GM18498 (cell line): ENCODE data around the gene PPP1R36.
"Not testable (repeated sequence)": the region's sequence is repeated elsewhere in the genome, so short reads cannot be mapped to it uniquely, and the experiment has no call there.

ENCODE experiments used
- ATAC-seq: cut with Tn5 transposase; IDR thresholded peaks from one replicate; pipeline ENCODE4 v1.9.1; 2021; ENCODE audit warnings: mild to moderate bottlenecking, moderate library complexity; ENCODE audit not compliant: unreplicated experiment

The PPP1R36 gene

DNA sequence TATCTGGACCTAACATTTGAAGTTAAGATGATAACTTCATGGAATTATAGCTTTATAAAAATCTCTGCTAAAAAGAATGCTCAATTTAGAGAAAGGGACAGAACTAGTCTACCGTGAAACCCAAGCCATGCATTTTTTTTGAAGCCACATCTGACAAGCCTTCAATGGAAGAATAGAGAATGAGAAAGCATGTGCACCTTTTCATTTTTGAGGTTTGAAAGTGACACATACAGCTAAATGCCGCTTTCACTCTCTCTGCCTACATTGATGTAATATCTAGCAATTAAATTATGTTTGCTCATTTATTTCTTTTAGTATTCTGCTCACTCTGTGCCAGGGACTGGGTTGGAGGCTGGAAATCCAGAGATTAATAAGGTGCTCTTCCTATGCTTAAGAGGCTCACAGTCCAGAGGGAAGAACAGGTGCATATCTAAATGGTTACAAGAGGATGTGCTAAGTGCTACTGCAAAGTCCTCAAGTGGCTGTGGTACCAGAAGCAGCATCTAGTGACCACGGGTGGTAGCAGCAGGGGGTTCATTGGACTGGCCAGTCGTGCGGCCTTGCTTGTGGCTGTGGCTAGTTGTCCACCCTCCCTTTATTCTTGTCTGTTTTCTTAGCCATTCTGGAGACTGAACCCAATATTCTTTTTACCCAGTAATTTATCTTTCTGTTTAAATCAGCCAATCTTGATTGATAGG lies 60.4 kb downstream of the PPP1R36 start:
- ATAC-seq = no peak

DNA sequence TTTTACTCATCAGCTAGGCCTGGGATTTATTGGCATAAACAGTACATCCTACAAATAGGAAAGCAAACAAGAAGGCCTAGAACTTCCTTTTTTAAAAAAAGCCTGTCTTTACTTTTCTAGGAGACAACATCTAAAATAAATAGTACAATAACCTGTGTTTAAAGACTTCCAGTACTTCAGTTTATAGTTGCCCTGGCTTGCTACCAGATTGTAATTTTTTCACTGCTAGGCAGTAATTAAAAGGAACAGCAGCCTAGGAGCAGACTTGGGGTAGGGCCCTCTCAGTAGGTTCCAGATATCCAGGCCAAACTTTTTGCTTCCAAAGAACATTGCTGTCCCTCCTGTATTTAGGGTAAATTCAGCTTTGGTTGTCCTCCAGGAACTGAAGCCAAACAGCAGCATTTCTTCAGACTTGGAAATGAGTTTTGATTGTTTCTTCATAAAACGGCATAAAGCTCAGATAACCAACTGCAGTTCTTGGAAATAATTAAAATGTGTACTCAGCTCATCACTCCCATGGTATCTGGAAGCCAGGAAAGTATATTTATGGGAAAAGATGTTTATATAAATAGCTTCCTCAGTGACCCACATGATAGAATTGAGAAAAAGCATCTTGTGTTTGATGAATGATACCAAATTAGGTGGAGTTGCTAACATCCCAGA lies 61.7 kb downstream of the PPP1R36 start:
- no peak for ATAC-seq

DNA sequence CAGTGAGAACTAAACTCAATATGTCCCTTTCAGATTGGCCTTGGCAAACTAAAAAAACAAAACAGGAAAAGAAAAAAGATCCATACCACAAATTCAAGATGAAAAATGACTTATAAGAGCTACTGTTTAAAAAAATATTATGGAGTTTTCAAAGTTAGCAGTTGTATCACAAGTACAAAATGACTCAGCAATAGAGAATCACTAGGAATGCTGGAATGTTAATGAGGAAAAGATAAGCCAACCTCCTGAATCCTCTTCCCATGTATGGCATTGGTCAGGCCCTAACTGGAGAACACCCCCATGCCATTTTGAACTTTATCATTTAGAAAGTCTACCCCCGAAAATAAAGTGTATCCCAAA lies 62.2 kb downstream of the PPP1R36 start:
- ATAC-seq = no peak

DNA sequence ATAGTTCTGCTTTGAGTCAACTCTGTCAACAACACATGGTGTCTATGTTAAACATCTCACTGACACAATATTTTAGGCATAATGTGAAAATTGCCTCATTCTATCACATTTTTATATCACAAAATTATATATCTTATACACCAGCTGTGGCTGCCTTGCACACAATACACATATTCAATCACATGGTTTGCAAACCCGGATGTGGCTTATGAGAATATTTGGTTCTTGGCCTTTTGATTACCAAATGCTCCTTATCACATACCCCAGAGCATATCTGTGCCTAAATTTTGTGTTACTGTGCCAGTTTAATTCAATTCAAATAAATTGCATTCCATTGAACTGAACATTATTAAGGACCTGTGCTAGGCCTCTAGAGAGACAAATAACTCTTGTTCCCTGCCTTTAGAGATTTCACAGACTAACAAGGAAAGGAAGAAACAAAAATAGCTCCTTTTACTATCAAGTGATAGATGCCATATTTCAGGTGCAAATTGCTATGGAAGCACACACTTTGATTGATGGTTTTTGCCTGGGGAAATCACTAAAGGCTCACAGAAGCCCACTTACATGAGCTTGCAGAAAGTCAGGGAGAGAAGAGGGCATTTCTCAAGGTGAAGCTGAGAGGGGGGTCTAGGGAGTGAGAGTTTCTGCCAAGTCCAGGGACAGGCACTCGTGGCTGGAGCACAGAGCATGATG lies 63.4 kb downstream of the PPP1R36 start:
- ATAC-seq = no peak

DNA sequence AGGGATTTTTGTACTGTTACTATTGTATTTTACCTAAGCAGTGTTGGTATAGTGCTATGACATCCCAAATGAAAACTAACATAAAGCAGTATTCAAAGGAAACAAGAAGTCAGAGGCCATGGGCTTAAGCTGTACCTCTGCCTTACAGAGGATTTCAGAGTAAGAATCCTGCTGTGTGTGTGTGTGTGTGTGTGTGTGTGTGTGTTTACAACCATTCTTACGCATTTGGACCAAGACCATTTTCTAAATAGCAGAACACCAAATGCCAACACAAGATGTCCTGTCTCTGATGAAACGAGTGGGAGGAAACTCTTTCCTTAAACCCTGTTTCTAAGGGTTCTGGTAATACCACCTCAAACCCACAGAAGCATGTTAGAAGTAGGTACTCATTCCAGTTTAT lies 64.4 kb downstream of the PPP1R36 start:
- no peak for ATAC-seq

DNA sequence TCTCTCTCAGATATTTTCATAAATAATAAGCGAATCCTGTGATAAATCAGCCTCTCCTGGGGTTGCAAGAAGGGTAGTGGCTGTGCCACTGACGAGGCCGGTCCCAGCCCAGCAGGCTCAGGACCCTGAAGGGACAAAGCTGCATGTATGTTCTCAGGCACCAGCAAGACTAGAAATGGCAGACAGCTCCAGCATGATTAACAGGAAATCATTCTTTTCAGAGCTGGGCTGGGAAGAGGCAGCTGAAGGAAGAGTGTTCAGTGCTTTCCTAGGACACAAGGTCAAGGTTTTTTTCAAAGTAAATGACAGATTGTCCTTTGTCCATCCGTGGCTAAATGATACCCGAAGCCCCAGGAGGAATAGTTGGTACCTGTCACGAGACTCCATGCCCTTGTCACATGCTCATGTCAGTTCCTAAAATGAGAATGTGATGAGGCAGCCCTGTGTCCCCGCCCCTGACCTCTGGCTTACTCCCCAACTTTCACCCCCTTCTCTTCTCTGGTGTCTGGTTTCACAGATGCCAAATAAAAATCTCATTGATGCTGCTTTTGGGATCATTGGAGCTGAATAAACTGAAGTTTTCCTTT lies 65.1 kb downstream of the PPP1R36 start:
- ATAC-seq = no peak

GRCh38 chr14:64617872-64618408 lies 68.2 kb downstream of the PPP1R36 start:
- ATAC-seq = not testable (repeated sequence)

- ATAC-seq = no peak
Observed at GRCh38 chr14:64620910-64621309, 71.1 kb downstream of the PPP1R36 start.

GRCh38 chr14:64623554-64624165 lies 73.9 kb downstream of the PPP1R36 start:
- ATAC-seq = no peak

DNA sequence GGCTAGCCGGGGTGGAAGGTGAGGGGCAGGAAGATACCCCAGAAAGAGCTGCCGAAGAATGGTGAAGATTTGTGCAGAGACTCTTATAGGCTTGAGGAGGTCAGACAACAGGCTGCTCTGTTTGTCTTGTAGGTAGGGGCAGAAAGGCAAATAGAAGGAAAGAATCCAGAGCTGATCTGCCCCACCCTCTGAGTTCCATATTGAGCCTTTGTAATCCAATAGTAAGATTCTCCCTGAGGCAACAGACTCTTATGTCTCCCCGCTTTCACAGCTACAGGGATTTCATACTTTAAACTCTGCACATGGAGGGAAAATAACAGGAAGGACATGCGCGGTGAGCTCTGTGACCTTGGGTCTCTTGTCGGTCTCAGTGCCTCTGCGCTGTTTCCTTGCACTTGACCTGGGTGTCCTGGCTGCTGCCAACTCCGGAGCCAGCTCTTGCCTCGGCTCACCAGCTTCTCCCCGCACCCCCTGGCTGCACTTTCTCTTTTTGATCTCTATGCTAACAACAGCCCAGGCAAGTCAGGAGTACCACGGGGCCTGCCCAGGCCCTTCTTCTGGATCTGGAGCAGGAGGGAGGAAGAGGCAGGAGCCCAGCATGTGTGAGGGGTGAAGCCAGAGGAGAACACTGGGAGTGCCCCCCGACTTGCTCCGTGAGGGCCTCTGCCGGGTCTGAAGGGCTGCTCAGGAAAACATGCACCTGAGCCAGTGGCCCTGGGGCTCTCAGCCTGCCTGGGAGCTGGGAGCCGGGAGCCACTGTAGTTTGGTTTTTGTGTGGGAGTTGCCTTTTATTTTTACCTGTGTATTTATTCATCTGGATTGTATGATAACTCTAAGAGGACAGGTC lies 75.8 kb downstream of the PPP1R36 start:
- ATAC-seq = no peak

- ATAC-seq = no peak
Observed at GRCh38 chr14:64628940-64629408, 79.2 kb downstream of the PPP1R36 start.

DNA sequence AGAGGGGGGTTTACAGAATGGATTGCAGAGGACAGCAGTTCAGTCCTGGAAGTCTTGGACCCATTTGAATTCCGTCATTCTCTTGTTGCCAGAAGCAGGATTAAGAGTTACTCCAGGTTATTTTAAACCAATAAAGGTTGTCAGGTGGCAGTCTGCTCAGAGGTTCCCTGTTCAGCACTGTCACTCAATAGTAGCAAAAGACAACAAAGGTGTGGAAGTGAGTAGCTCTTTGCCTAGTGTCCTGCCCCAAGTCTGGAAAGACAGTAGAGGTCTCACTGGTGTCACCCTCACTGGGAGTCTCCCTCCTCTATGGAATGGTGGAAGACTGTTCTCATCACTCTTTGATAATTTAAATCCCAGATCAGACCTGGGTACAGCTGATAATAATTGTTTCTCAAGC lies 81.0 kb downstream of the PPP1R36 start:
- ATAC-seq = no peak

DNA sequence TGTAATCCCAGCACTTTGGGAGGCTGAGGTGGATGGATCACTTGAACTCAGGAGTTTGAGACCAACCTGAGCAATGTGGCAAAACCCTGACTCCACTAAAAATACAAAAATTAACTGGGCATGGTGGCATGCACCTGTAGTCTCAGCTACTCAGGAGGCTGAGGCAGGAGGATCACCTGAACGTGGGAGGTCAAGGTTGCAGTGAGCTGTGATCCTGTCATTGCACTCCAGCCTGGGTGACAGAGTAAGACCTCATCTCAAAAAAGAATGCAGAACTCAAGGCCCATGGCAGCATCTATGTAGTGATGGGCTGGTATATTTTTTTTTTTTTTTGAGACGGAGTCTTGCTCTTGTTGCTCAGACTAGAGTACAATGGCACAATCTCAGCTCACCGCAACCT lies 81.5 kb downstream of the PPP1R36 start:
- ATAC-seq = not testable (repeated sequence)

DNA sequence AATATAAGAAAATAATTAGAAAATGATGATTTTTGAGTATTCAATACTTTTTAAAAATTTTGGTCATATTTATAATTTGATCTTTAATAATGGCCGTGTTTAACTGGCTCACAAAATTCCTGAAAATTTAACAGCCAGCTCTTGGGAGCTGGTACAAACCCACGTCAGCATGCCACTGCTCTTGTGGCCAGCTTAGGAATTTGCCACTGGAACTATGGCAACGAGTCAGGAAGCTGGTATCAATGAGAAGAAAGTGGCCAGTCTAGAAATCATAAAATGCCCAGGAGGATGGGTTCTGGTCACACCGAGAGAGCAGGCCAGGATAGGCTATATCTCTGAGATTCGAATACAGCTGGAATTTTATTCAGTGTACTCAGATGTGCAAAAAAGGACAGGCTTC lies 82.3 kb downstream of the PPP1R36 start:
- ATAC-seq = no peak

DNA sequence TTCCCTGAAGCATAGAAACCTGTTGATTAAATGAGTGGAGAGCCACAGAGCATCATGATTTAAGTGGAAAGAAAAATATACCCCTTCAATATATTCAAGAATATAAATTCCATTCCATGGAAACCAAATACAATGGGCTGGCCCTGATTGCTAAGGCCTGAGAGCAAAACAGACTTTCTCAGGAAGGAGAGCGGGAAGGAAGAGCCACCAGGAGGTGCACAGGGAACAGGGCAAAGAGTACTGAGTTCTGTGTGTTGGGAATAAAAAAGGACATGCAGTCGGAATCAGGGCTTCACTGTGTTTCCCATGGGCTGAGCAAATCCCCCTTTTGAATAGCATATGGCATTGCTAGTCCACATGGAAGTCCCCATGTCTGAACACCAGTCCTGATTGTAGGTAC lies 84.8 kb downstream of the PPP1R36 start:
- no peak for ATAC-seq

GRCh38 chr14:64636208-64636979 lies 86.6 kb downstream of the PPP1R36 start:
- peak; percentile 72 for ATAC-seq

GRCh38 chr14:64636980-64637429 lies 87.2 kb downstream of the PPP1R36 start:
- no peak for ATAC-seq

DNA sequence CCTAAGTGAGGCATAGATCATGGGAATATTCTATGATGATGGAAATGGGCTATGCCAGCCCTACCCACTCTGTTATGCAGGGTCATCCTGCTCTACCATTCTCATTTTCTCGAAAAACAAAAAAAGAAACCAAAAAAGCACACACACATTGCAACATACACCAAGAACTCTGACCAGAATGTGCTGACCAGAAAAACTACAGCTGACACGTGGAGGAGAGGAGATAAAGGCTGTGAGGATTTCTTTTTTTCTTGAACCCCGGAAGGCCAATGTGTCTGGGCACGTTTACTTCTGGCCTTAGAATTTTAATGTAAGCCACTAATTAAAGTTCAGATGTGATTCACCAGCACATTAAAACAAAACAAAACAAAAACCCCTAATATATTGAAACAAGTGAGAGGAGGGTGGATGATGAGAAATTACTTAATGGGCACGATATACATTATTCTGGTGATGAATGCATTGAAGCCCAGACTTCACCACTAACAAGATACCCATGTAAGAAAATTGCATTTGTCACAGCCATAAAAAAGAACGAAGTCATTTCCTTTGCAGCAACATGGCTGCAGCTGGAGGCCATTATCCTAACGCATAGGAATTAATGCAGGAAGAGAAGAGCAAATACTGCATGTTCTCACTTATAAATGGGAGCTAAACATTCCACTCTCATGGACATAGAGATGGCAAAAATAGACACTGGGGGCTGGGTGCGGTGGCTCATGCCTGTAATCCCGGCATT lies 88.1 kb downstream of the PPP1R36 start:
- ATAC-seq = no peak

DNA sequence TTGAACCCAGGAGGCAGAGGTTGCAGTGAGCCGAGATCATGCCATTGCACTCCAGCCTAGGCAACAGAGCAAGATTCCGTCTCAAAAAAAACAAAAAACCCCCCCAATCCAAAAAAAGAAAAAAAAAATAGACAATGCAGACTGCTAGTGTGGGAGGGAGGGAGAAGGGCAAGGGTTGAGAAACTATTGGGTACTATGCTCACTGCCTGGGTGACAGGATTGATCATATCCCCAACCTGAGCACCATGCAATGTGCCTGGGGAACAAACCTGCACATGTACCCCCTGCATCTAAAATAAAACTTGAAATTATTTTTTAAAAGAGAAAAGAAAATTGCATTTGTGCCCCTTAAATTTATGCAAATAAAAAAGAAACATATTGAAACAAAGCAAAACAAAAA lies 88.9 kb downstream of the PPP1R36 start:
- ATAC-seq = no peak
